Hypothalamus (tissue), 51 donors: ENCODE data around the gene UBXN10.

ENCODE experiments used
- DNase-seq, 51 donors: peaks; one replicate each; lab custom pipeline; 2025; lab: John Stamatoyannopoulos, UW

The UBXN10 gene

GRCh38 chr1:20180129-20180843 lies 5.6 kb upstream of the UBXN10 start:
- no peak for DNase-seq

GRCh38 chr1:20180844-20181207 lies 5.1 kb upstream of the UBXN10 start:
- DNase-seq: no peak

GRCh38 chr1:20182415-20182814 lies 3.5 kb upstream of the UBXN10 start:
- DNase-seq: no peak

- no peak for DNase-seq
These were observed 2.9 kb upstream of the UBXN10 start for GRCh38 chr1:20183035-20183434.

- no peak for DNase-seq
These were observed 2.2 kb upstream of the UBXN10 start for GRCh38 chr1:20183616-20184271.

GRCh38 chr1:20184481-20184900 lies 1.4 kb upstream of the UBXN10 start:
- no peak for DNase-seq

- DNase-seq: no peak
These were observed 681 bp upstream of the UBXN10 start for GRCh38 chr1:20184997-20185833.

- peak in 2 of 51 donors; percentile 26 to 73 for DNase-seq
These were observed 1.4 kb downstream of the UBXN10 start for GRCh38 chr1:20187103-20187812.

GRCh38 chr1:20187813-20188454 lies 2.0 kb downstream of the UBXN10 start:
- DNase-seq: peak in 1 of 51 donors; percentile 73

GRCh38 chr1:20188455-20188817 lies 2.5 kb downstream of the UBXN10 start:
- DNase-seq: no peak

- DNase-seq: no peak
These were observed 3.8 kb downstream of the UBXN10 start for GRCh38 chr1:20189664-20190063.

- DNase-seq: peak in 2 of 51 donors; percentile 25 to 31
These were observed 4.6 kb downstream of the UBXN10 start for GRCh38 chr1:20190256-20191160.

- DNase-seq: no peak
These were observed 5.5 kb downstream of the UBXN10 start for GRCh38 chr1:20191266-20191825.

GRCh38 chr1:20192364-20192763 lies 6.5 kb downstream of the UBXN10 start:
- DNase-seq: no peak

GRCh38 chr1:20192871-20193411 lies 7.0 kb downstream of the UBXN10 start:
- no peak for DNase-seq

- no peak for DNase-seq
These were observed 8.3 kb downstream of the UBXN10 start for GRCh38 chr1:20194224-20194623.

- DNase-seq: peak in 29 of 51 donors; percentile 5 to 60 (median 29)
These were observed 9.0 kb downstream of the UBXN10 start for GRCh38 chr1:20194757-20195461.

GRCh38 chr1:20195462-20195780 lies 9.5 kb downstream of the UBXN10 start:
- no peak for DNase-seq
